SK-N-SH treated with all-trans-retinoic acid at 6 μM for 48 hours (cell line): Measurements from ENCODE around the gene NDFIP1.

Experiments used
- ATAC-seq: fragments of 200-7000 bp; cut with Tn5 transposase; 3 replicates; pipeline ENCODE4 v1.9.1; 2020; ENCODE audit warnings: mild to moderate bottlenecking, moderate library complexity
- ARNTL ChIP-seq: fragments of 450-650 bp; formaldehyde crosslinking; IDR thresholded peaks from 2 replicates; pipeline ENCODE4 v1.5.0; 2020; ENCODE audit warnings: low read depth, mild to moderate bottlenecking, moderate library complexity, borderline replicate concordance
- BACH2 ChIP-seq: fragments of 250-450 bp; sonication (Bioruptor Pico); IDR thresholded peaks from 2 replicates; pipeline ENCODE4 v1.9.0; 2021; ENCODE audit warnings: mild to moderate bottlenecking, borderline replicate concordance
- CSDC2 ChIP-seq: fragments of 250-450 bp; sonication (Bioruptor Pico); IDR thresholded peaks from 2 replicates; pipeline ENCODE4 v1.5.0; 2020; ENCODE audit warnings: mild to moderate bottlenecking, moderate library complexity
- ESRRG ChIP-seq: fragments of 250-450 bp; sonication (Bioruptor Pico); IDR thresholded peaks from 2 replicates; pipeline ENCODE4 v1.6.1; 2021; ENCODE audit warnings: mild to moderate bottlenecking
- ISL1 ChIP-seq: fragments of 250-450 bp; sonication (Bioruptor Pico); IDR thresholded peaks from 2 replicates; pipeline ENCODE4 v2.1.2; 2022; ENCODE audit warnings: mild to moderate bottlenecking, moderate library complexity
- OSR1 ChIP-seq: fragments of 250-450 bp; sonication (Bioruptor Pico); IDR thresholded peaks from 2 replicates; pipeline ENCODE4 v1.8.0; 2022; ENCODE audit warnings: moderate library complexity, mild to moderate bottlenecking, inconsistent platforms
- PPARA ChIP-seq: fragments of 250-450 bp; sonication (Bioruptor Pico); IDR thresholded peaks from 2 replicates; pipeline ENCODE4 v1.5.0; 2020; ENCODE audit warnings: mild to moderate bottlenecking, borderline replicate concordance
- RARB ChIP-seq: fragments of 250-450 bp; sonication (Bioruptor Pico); IDR thresholded peaks from 2 replicates; pipeline ENCODE4 v1.8.0; 2021; ENCODE audit warnings: mild to moderate bottlenecking, moderate library complexity
- SNAI2 ChIP-seq: fragments of 250-450 bp; sonication (Bioruptor Pico); IDR thresholded peaks from 2 replicates; pipeline ENCODE4 v1.5.0; 2020; ENCODE audit warnings: mild to moderate bottlenecking, moderate library complexity
- TOX ChIP-seq: fragments of 250-450 bp; sonication (Bioruptor Pico); IDR thresholded peaks from 2 replicates; pipeline ENCODE4 v1.8.0; 2021; ENCODE audit warnings: mild to moderate bottlenecking, moderate library complexity, borderline replicate concordance
- ZC3H10 ChIP-seq: fragments of 250-450 bp; sonication (Bioruptor Pico); IDR thresholded peaks from 2 replicates; pipeline ENCODE4 v1.5.1; 2021; ENCODE audit warnings: mild to moderate bottlenecking, moderate library complexity
- ZFP3 ChIP-seq: fragments of 250-450 bp; sonication (Bioruptor Pico); IDR thresholded peaks from 2 replicates; pipeline ENCODE4 v1.5.0; 2020; ENCODE audit warnings: mild to moderate bottlenecking, moderate library complexity
- ZNF565 ChIP-seq: fragments of 450-650 bp; formaldehyde crosslinking; conservative IDR thresholded peaks from 2 replicates; pipeline ENCODE4 v1.5.0; 2020; ENCODE audit warnings: low read depth, mild to moderate bottlenecking, moderate library complexity
- ZNF70 ChIP-seq: fragments of 450-650 bp; formaldehyde crosslinking; IDR thresholded peaks from 2 replicates; pipeline ENCODE4 v1.5.0; 2020; ENCODE audit warnings: mild to moderate bottlenecking, moderate library complexity
- ZNF8 ChIP-seq: fragments of 450-650 bp; formaldehyde crosslinking; IDR thresholded peaks from 2 replicates; pipeline ENCODE4 v1.5.0; 2020; ENCODE audit warnings: mild to moderate bottlenecking, moderate library complexity
- TF ChIP-seq, protein P1 (sequence below): fragments of 250-450 bp; sonication (Bioruptor Pico); IDR thresholded peaks from 2 replicates; pipeline ENCODE4 v1.8.0; 2020; ENCODE audit warnings: mild to moderate bottlenecking, moderate library complexity, borderline replicate concordance
- TF ChIP-seq, protein P2 (sequence below): fragments of 250-450 bp; sonication (Bioruptor Pico); IDR thresholded peaks from 2 replicates; pipeline ENCODE4 v1.5.1; 2021; ENCODE audit warnings: mild to moderate bottlenecking, moderate library complexity

The NDFIP1 gene

DNA sequence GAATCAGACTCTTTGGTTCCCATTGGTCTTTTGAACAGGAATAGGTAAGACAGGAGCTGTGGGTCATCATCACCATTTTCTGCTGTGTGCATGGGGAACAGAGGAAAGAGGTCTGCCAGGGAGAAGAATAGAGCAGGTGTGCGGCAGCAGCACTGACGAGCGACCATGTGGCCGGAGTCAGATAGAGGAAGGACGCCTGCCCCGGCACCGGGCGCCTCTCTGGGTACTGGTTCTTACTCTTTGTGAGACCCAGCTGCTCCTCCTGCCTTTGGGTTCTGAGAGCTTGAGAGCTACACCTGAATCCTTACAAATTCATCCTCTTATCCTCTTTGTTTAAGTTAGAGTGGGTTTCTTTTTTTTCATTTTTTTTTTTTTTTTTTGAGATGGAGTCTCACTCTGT, 90.8 kb downstream of the NDFIP1 start (continued):
- TF ChIP-seq, protein P1, sequence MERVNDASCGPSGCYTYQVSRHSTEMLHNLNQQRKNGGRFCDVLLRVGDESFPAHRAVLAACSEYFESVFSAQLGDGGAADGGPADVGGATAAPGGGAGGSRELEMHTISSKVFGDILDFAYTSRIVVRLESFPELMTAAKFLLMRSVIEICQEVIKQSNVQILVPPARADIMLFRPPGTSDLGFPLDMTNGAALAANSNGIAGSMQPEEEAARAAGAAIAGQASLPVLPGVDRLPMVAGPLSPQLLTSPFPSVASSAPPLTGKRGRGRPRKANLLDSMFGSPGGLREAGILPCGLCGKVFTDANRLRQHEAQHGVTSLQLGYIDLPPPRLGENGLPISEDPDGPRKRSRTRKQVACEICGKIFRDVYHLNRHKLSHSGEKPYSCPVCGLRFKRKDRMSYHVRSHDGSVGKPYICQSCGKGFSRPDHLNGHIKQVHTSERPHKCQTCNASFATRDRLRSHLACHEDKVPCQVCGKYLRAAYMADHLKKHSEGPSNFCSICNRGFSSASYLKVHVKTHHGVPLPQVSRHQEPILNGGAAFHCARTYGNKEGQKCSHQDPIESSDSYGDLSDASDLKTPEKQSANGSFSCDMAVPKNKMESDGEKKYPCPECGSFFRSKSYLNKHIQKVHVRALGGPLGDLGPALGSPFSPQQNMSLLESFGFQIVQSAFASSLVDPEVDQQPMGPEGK = no peak
- no peak for TF ChIP-seq TOX
- no peak for TF ChIP-seq ZFP3 (CRISPR knock-in tag)
- no peak for TF ChIP-seq ZNF565 (CRISPR knock-in tag)
- TF ChIP-seq OSR1 = no peak
- no peak for TF ChIP-seq ZNF70 (CRISPR knock-in tag)

DNA sequence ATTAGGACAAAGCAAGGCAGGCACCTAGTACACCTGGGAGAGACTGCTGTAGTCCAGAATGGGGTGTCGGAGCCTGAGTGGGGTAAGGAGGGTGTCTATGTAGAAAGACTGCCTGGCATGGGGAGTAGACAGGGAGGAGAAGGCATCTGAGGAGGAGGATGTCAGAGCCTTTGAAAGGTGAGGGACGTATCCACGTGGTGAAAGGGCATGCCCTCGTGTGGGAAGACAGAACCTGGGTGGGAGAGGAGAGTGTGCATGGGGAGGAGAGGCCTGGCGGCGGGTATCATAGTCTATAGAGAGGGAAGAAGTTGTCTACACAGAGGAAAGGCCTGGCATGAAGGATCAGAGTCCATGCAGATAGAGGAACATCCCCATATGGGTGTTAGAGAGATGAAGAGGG, 91.8 kb downstream of the NDFIP1 start:
- no peak for TF ChIP-seq ESRRG (CRISPR knock-in tag)
- no peak for TF ChIP-seq BACH2 (CRISPR knock-in tag)
- no peak for ATAC-seq

GRCh38 chr5:142201471-142201887, 92.9 kb downstream of the NDFIP1 start:
- ATAC-seq = peak; percentile 70

GRCh38 chr5:142202282-142202681, 93.7 kb downstream of the NDFIP1 start:
- TF ChIP-seq SNAI2 (CRISPR knock-in tag) = no peak
- TF ChIP-seq, protein P2, sequence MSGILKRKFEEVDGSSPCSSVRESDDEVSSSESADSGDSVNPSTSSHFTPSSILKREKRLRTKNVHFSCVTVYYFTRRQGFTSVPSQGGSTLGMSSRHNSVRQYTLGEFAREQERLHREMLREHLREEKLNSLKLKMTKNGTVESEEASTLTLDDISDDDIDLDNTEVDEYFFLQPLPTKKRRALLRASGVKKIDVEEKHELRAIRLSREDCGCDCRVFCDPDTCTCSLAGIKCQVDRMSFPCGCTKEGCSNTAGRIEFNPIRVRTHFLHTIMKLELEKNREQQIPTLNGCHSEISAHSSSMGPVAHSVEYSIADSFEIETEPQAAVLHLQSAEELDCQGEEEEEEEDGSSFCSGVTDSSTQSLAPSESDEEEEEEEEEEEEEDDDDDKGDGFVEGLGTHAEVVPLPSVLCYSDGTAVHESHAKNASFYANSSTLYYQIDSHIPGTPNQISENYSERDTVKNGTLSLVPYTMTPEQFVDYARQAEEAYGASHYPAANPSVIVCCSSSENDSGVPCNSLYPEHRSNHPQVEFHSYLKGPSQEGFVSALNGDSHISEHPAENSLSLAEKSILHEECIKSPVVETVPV (CRISPR knock-in tag) = no peak
- no peak for TF ChIP-seq ZNF70 (CRISPR knock-in tag)
- TF ChIP-seq ZNF8 (CRISPR knock-in tag) = no peak
- TF ChIP-seq ZNF565 (CRISPR knock-in tag) = no peak
- TF ChIP-seq ZC3H10 (CRISPR knock-in tag) = no peak
- no peak for TF ChIP-seq TOX
- TF ChIP-seq RARB (CRISPR knock-in tag) = no peak
- no peak for TF ChIP-seq ZFP3 (CRISPR knock-in tag)
- no peak for TF ChIP-seq ESRRG (CRISPR knock-in tag)
- TF ChIP-seq, protein P1 = no peak
- TF ChIP-seq CSDC2 (CRISPR knock-in tag) = no peak
- TF ChIP-seq ISL1 = no peak
- no peak for TF ChIP-seq BACH2 (CRISPR knock-in tag)
- no peak for TF ChIP-seq ARNTL
- no peak for TF ChIP-seq OSR1

More at GRCh38 chr5:142201471-142201887, 92.9 kb downstream of the NDFIP1 start:
- TF ChIP-seq ZC3H10 (CRISPR knock-in tag) = peak; percentile 41; the same call in 1 of the 2 replicates
- TF ChIP-seq, protein P1 = no peak
- TF ChIP-seq ZFP3 (CRISPR knock-in tag) = no peak
- TF ChIP-seq PPARA = no peak
- peak; percentile 71; the same call in 1 of the 2 replicates for TF ChIP-seq TOX
- 0 out of 2 replicates have a peak, but pooled peaks have one; percentile 17 for TF ChIP-seq RARB (CRISPR knock-in tag)

More at GRCh38 chr5:142202282-142202681, 93.7 kb downstream of the NDFIP1 start:
- peak; percentile 86 for ATAC-seq
